Pons (tissue), 1 donor: ENCODE results near the gene SLC51A.
"Not testable (repeated sequence)": the region's sequence is repeated elsewhere in the genome, so short reads cannot be mapped to it uniquely, and the experiment has no call there.

Source experiments
- DNase-seq: peaks from one replicate; pipeline ENCODE4 v3.0.0-alpha.2; 2016; ENCODE audit warnings: low spot score

SLC51A gene

DNA sequence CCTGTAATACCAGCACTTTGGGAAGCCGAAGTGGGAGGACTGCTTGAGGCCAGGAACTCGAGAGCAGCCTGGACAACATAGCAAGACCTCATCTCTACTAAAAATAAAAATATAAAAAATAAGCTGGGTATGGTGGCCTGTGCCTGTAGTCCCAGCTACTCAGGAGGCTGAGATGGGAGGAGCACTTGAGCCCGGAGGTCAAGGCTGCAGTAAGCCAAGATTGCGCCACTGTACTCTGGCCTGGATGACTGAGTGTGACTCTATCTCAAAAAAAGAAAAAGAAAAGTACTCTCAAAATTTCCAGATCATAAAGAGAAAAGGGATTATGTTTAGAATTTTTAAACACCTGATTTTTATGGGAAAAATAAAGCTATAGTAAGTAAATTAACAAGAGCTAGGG lies 24.1 kb downstream of the SLC51A start:
- DNase-seq: no peak

DNA sequence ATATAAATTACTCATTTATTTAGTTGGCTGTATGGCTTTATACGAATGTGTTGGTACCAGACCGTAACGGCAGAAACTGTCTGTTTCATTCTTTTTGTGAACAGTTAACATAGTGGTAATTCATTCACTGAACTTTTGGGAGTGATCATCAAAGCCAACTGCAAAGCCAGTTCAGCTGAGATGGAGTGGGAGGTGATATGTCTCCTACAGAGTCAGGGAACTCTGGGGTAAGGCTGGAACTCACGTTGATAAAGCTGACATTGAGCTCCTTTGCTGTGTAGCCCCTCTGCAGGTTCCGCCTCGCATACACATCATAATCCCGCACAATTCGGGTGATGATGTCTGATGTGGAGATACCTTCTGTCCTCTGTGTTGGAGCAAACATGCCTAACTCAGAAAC lies 25.4 kb downstream of the SLC51A start:
- DNase-seq: no peak

DNA sequence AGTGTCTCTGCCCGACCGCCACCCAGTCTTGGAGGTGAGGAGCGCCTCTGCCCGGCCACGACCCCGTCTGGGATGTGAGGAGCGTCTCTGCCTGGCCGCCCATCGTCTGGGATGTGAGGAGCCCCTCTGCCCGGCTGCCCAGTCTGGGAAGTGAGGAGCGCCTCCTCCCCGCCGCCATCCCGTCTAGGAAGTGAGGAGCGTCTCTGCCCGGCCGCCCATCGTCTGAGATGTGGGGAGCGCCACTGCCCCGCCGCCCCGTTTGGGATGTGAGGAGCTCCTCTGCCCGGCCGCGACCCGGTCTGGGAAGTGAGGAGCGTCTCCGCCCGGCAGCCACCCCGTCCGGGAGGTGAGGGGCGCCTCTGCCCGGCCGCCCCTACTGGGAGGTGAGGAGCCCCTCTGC lies 27.8 kb downstream of the SLC51A start:
- not testable (repeated sequence) for DNase-seq

DNA sequence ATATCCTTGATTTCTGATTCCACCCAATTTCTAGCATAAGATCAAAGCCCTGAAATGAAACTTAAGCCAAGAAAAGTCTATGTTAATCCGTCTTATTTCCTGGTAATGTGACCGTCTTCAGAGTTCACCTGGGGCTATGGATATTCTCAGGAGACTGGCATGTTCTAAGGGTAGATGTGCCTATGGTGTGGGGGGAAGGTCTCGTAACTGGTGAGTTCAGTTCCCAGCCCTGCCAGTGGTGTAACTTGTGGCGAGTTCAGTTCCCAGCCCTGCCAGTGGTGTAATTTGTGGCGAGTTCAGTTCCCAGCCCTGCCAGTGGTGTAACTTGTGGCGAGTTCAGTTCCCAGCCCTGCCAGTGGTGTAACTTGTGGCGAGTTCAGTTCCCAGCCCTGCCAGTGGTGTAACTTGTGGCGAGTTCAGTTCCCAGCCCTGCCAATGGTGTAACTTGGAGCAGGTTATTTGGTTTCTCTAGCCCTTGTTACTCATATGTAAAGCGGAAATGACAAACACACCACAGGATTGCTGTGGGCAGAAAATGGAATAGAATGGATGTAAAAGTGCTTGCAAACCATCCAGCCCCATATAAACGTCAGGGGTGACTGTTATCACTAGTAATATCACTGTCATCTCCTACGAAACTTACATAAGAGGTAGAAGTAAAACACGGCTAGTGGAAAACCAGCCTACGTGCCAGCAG lies 30.4 kb downstream of the SLC51A start:
- no peak for DNase-seq

DNA sequence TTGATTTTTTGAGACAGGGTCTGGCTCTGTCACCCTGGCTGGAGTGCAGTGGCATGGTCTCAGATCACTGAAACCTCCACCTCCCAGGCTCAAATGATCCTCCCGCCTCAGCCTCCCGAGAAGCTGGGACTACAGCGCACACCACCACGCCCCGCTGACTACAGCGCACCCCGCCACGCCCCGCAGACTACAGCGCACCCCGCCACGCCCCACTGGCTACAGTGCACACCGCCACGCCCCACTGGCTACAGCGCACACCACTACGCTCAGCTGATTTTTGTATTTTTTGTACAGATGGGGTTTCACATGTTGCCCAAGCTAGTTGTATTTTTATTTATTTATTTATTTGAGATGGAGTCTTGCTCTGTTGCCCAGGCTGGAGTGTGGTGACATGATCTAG lies 35.6 kb downstream of the SLC51A start:
- DNase-seq: no peak

DNA sequence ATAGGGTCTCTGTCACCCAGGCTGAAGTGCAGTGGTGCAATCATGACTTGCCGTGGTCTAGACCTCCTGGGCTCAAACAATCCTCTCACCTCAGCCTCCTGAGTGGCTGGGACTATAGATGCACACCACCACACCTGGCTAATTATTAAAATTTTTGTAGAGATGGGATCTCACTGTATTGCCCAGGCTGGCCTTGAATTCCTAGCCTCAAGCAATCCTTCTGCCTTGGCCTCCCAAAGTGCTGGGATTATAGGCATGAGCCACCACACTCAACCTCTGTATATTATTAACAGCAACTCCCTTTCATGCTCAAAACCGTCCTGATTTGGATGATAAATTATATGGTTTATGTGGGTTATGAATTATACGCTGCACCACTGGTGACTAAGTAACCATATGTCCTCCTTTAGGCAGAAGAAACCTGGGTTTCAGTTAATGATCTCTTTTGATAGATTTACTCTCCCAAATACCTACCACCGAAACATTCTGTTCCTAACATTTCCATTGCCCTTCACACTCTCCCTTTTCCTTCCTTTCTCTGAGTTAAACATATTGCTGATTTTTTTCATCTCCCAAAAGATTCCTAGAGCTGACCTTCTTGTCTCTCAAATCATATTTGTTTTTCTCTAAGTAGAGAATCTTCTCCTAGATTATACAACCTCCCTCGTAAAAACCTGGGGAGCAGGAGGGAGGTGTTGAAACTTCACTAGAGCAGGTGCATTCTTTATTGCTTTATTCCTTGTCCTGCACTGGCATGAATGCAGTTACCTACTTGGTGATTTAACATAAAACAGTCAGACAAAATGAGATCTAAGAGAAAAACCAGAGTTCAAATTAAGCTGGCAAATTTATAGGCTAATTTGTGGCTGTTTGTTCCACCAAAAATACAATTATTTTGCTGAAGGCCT lies 38.3 kb downstream of the SLC51A start:
- DNase-seq: no peak

DNA sequence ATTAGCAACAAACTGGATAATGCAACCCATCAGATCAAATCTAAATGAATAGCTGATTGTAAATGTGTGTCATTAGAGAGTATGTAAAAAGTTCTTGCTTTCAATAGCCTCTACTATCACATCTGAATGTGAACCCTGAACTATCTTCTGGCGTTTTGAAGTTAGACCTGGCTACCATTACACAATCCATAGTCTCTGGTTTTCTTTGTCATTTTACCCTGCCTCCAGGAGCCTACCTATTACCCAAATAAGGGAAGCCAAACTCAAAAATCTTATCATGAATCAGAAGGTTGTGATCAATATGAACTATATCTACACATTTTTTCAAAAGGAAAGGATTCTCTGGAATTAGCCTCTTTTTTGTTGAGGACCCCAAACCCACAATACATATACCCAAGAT lies 39.4 kb downstream of the SLC51A start:
- no peak for DNase-seq

DNA sequence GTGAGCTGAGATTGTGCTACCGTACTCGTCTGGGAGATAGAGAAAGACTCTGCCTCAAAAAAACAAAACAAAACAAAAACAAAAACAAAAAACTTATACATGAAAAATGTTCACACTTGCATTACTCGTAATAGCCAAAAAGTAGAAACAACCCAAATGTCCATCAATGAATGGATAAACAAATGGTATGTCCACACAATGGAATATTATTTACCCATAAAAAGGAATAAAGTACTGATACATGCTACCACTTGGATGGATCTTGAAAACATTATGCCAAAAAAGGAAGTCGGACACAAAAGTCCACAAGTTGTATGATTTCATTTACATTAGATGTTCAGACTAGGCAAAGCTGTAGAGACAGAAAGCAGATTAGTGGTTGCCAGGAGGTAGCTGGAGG lies 44.5 kb downstream of the SLC51A start:
- DNase-seq: no peak

DNA sequence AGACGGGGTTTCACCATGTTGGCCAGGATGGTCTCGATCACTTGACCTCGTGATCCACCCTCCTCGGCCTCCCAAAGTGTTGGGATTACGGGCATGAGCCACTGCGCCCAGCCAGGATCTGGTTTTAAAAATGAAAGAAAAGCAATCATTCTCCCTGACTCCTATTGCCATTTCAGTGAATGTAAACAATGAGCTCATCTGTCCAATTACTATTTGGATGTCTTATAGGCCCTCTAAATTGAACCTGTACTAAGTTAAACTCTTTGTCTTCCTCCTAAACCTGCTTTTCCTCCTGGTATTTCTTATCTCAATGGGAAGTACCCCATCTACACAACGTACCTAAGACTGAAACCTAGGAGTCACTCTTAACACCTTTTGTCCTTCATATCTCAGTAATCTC lies 47.5 kb downstream of the SLC51A start:
- DNase-seq: no peak

DNA sequence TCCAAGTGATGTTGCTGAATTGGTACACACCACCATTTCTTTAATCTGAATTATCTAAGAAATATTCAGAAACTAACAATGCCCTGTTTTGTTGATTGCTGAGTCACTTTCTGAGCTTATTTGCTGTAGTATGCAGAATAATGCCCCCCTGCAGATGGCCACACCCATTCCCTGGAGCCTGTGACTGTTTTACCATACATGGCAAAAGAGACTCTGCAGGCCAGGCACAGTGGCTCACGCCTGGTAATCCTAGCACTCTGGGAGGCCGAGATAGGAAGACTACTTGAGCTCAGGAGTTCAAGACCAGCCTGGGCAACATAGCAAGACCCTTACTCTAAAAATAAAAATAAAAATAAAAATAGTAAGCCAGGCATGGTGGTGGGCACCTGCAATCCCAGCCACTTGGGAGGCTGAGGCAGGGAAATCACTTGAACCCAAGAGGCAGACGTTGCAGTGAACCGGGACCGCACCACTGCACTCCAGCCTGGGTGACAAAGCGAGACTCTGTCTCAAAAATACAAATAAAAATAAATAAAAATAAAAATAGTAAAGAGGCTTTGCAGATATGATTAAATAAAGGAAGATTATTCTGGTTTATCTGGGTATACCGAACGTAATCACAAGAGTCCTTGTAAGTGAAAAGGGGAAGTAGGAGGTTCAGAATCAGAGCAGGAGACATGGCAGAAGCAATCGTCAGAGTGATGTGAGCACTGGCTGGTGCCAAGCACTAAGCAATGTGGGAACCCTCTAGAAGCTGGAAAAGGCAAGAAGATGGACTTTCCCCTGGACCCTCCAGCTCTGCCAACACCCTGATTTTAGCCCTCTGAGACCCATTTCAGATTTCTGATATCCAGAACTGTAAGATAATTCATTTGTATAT lies 52.2 kb downstream of the SLC51A start:
- DNase-seq: no peak

DNA sequence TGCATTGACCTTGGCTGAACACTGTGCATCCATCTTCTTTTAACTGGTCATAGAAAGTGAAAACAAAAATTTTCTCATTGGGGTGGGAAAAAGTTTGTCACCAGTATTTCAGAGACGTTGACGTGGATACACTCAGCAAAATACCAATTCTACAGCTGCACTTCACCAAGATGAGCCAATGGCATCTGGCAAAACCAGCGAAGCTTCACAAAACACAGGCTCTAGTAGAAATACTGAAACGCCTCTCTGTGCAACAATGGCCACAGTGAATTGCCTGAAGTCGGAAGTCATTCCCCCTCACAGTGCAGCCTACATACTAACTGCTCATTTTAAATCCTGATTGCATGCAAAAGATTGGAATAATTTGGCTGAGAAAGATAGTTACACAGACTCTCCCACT lies 54.2 kb downstream of the SLC51A start:
- DNase-seq: peak; percentile 63

DNA sequence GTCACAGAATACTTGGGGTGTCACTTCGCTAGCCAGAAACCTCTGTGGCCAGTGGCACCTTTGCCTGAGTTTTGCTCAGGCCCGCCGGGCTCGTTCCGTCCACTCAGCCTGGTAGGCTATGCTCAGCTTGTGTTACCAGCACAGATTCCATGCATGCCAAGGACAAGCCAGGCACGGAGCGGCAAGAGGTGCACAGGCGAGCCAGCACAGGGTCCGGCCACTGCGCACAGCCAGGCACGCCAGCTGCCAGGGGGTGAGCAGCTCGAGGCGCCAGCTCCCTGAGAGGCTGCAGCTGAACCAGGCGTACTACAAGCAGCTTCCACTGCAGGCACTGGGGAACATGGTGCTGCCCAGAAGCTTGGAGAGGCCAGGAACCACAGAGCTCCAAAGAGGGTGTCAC lies 56.5 kb downstream of the SLC51A start:
- DNase-seq: no peak

DNA sequence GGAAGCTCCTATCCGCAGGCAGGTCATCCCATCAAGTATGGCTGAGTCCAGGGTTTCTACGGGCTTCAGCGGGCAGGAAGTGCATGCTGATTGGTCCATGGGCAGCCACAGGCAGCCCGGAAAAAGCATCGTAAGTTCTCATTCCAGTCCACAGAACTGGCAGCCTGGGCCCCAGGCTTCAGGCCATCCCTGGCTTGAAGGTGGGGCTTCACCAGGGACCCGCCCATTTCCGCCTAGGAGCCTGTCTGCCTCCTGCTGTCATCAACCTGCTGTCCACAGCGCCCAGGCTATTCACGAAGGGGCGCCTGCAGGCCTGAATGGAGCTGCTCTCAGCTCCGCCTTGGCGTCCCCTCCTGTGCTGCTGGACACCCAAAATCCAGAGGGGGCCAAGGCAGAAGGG lies 57.3 kb downstream of the SLC51A start:
- DNase-seq: no peak

DNA sequence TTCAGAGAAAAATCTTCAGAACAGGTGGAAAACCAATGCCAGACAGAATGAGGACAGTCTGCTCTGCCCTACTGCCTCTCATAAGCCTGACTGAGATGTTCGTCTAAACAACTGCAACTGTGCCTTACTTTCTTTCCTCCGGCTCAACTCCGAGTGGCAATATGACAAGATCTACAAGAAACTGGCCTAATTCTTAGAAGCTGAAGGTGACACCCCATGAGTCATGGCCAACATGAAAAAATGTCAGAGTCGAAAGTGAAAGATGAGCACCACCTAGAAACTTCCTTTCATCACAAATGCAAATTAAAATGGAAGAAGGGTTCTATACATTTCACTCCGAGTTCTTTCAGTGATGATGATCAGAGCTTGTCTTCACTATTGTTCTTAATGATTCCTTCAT lies 58.3 kb downstream of the SLC51A start:
- DNase-seq: no peak

DNA sequence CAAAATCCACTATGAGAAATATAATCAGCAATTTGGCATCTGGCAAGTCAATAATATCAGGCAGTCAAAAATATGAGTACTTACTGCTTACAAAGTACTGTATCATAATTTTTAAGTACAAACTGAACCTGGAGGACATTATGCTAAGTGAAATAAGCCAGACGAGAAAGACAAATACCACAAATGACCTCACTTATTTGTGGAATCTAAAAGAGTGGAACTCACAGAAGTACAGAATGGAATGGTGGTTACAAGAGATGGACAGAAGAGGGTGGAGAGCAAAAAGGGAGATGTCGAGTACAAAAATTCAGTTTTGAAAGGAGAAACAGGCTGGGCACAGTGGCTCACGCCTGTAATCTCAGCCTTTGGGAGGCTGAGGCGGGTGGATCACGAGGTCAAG lies 58.8 kb downstream of the SLC51A start:
- DNase-seq: no peak

DNA sequence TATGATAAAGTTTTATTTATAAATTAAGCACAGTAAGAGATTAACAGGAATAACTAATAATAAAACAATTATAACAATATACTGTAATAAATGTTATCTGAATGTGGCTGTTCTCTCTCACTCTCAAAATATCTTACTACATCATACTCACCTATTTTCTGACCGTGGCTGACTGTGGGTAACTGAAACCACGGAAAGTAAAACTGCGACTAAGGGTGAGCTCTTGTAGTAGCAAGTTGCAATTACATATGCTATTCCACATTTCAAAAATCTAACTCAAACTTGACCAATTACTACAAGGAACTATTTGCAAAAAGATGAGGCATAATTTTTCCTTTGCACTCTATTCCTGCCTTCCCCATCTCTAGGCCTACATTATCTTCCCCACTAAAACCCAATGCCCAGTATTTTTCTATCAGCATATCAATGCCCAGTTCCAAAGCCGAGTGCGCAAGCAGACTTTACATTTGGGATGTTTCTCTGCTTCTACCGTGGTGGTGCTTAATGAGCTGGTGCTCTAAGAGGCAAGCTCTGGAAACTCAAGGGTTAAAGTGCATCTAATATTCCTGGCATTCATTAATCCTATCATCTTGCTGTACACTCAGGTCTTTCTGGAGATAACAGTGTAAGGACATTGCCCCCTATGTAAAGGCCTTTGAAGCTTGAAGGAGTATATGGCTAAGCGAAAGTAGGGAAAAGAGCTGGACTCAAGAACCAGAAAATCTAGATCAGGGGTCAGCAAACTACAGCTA lies 64.5 kb downstream of the SLC51A start:
- no peak for DNase-seq

DNA sequence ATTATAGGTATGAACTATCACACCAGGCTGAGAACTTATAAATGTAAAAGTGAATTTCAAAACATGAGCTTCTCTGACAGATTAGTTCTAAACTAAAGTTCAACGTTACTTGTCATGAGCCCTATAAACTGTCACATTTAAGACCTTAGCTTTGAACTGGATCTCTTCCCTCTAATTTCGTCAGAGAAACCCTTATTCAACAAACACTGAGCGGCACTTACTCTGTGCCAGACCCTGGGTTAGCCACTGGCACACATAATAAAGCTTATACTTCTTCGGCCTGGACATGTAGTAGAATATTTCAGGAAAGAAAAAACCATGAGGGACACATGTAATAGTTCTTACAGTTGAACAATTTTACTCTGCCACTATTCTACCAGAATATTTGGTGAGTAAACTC lies 65.6 kb downstream of the SLC51A start:
- no peak for DNase-seq
